Kasumi-1 (cell line): ENCODE data around the gene GNAQ.
A peak's percentile ranks its signal among the peaks of the same experiment; 100 is the strongest.

ENCODE experiments used
- DNase-seq, 2 experiments: peaks; one replicate each; lab custom pipeline; 2025; lab: John Stamatoyannopoulos, UW

GNAQ gene

DNA sequence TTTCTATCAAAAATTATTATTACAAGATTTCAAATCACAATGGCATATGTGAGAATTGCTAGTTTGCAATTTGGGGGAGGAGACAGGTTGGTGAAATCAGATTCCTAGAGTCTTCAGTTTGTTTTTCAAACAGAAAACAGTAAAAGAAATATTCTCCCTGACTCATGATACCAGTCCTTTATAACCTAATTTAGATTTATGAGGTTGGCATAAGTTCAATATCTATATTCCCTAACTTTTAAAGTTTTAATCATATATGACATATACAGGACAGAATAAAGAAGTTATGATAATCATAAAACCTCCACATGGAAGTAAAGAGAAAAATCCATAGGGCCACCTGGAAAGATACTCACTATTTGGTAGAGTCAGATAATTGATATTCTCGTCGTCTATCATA, 216.4 kb downstream of the GNAQ start:
- no peak for DNase-seq

GRCh38 chr9:77811832-77812231, 219.8 kb downstream of the GNAQ start:
- DNase-seq, result no peak

DNA sequence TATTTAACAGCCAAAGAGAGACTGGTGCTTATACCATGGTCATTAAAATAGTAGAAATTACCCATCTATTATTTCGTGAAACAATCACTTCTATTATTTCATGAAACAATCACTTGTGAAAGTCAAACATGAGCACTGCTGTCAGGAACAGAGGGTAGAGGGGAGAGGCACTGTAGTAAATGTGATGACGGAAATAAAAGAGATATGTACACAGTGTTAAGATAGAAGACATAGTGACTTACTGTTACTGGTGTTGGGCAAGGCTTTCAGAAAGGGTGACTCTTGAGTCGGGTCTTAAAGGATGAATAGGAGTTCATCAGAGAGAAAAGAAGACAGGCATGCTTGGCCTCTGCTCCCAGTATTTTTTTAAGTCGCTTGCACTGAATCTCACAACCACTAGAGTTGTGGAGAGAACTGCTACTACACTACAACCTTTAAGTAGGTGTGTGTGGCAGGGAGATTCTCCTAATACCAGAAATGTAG, 220.9 kb downstream of the GNAQ start:
- DNase-seq, result no peak

DNA sequence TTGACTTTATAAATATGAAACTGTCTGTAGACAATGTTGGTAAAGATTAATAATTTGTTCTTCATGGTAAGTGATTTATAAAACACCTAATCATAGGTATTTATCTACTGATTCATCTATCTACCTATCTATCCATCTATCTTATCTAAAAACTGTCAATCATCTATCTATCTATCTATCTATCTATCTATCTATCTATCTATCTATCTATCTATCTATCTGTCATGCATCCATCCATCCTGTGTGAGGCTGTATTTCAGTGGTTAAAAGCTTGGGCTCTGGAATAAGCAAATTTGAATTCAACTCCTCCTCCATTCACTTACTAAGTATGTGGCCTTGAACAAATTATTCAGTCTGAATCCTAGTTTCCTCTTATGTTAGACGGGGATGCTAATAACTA, 221.6 kb downstream of the GNAQ start:
- no peak for DNase-seq

DNA sequence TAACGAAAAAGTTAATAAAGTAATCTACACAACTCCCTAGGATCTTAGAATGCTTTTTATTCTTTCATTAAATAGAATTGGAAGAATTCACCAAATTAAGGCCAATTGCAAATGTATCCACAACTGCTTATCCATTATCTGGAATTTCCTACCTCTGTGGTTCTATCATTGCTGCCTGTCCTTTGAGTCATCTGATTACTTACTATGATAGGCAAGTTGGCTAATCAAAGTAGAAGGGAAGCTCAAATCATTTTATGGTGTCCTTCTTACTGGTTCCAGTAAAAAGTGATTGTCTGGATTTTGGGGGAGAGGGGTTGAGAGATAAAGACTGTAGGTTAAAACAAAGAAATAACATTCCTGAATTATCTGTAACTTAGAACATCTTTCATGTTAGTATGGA, 222.1 kb downstream of the GNAQ start:
- no peak for DNase-seq

- peak; percentile 35 to 37 for DNase-seq
These were observed 222.9 kb downstream of the GNAQ start for GRCh38 chr9:77808751-77809081.

DNA sequence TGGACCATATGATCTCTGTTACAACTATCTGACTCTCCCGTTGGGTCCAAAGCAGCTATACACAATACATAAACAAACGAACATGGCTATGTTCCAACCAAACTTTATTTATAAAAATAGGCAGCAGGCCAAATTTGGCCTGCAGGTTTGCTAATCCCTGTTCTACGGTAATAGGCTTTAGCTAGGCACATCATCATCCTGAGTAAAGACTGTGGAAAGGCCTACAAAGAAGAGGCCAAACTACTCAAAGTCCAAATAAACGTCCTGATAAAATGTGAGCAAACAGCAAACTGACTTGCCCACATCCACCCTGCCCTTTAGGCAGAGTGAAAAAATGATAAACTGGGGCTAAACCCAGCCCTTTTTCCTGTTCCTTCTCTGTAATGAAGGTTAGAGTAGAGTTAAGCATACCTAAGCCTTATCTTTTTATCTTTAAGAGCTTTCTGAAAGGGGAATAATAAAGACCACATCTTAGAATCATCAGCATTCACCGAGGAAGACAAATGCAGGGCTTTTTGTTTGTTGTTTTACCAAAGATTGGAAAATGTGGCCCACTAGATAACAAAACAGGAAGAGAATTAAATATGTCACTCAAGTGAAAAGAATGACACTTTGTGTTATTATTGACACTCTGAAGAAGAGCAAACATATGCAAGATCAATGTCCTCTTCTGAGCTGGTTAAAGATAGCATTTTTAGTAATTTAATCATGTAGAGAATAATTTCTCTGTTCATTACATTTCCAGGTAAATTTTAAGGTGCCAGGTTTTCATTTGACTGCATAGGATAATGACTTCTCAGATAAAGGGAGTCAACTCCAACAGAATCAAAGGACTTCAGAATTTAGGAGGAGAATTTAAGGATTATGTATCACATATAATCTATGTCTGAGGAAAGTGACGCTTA, 223.5 kb downstream of the GNAQ start:
- no peak for DNase-seq

DNA sequence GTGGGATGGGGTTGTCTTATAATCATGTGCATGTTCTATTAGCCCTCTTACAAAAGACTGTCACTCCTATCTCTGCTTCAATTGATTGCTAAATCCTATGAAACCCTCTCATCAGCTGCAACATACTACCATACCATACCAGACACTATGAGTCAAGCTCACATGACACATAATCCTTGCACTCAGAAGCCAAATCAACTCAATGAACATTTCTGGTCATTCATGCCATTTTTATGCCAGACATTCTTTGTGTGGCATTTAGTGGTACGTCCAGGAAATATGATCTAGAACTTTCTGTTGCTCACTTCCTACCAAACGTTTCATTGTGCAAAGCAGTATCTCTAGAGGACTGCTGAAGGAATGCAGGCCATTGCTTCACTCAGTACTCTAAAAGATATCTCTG, 224.3 kb downstream of the GNAQ start:
- DNase-seq, result no peak

DNA sequence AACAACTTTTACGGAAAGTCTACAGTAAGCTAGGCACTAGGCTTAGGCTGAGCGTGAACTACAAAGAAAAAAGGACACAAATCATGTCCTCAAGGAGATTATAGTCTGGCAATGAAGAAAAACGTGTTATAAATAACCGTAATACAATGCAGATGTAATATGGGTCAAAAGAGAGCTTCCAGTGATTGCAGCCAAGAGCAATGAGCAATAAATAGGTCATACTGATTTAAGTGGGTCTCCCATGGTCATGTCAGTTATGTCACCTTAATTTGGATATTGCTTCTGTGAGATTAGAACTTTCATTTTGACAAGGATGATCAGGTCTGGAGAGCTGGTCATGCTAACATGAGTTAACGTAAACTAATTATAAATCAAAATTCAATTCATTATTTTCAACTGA, 224.9 kb downstream of the GNAQ start:
- DNase-seq, result no peak

- DNase-seq, result no peak
These were observed 225.8 kb downstream of the GNAQ start for GRCh38 chr9:77805810-77806209.

DNA sequence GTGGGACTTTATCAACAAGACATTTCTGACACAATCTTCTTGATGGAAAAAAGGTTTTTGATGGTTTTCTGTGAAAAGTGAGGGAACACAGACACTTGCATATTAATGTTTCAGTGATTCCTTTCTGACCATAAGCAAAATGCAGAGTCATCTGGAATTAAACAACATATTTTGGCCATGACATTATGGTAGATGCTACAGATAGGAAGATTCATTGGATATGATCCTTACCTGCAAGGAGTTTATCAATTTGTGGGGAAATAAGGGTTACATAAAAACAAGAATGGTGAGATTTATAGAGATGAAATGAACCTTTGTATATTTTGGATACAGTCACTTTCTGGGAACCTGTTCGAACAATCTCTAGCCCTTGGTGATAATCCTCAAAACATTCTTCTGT, 228.2 kb downstream of the GNAQ start:
- DNase-seq, result no peak

DNA sequence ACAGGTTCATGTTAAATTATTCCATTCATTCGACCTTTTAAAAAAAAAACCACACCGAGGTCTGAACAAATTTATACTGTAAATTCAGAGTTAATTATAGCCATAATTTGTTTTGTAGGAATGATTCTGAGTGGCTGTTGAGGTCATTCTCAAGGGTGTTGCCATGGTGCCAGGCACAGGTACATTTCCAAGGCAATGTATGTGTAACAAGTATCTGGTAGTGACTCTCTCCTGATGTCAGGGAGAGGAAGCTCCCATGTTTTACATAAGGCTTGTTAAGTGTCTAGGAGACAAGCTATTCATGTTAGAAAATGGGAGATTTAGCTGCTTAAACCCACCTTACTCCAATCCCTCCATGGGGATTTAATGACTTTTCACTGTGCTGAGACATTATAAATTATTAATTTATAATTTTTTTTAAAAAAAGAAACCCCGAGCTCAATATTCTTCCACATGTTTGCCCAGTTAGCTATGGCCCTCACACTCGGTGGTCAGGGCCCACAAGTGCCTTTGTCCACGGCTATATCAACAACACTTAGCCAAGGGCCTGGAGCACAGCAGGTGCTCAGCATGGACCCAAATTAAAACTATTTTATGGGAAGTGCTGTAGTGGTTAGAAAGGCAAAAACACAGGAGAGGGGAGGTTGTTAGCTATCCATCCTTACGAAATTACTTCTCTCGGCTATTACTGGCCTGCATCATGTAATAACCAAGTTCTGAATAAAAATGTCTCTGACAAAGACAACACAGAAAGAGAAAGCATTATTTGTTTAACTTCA, 228.9 kb downstream of the GNAQ start:
- DNase-seq, result no peak

GRCh38 chr9:77802064-77802463, 229.5 kb downstream of the GNAQ start:
- DNase-seq, result no peak

GRCh38 chr9:77800924-77801551, 230.6 kb downstream of the GNAQ start:
- no peak for DNase-seq

GRCh38 chr9:77798140-77798539, 233.5 kb downstream of the GNAQ start:
- no peak for DNase-seq

DNA sequence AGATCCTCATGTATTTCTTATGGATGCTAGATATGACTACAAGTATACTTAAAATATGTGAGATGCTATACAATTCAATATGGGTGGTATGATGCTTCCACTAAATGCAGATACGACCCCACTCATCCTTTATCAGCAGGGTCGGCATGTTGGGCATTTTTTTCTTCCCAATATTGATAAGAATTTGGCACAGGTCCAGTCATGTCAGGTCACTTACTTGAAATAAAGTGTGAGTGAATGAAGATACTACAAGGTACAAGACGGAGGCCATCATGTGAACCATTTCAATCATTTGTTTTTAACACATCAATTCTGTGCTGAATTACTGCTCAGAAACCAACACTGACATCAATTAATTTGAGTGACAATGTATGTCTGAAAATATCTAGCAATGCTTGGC, 236.6 kb downstream of the GNAQ start:
- DNase-seq, result no peak

DNA sequence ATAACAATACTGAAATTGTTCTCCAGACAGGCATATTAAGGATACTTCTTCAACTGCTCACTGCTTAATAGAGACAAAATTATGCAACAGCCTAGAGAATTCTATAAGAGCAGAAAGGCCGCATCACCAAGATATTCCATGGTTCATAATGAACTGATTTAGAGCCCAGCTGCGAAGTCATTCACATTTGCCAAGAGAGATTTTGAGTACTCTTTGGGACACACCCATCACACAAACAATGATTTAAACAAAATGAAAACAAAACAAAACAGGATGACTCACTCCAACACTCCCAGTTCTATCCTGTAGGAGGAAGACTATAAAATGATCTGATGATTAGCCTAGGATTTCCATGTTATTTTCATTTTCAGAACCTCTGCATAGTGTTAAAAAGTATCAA, 237.8 kb downstream of the GNAQ start:
- no peak for DNase-seq

DNA sequence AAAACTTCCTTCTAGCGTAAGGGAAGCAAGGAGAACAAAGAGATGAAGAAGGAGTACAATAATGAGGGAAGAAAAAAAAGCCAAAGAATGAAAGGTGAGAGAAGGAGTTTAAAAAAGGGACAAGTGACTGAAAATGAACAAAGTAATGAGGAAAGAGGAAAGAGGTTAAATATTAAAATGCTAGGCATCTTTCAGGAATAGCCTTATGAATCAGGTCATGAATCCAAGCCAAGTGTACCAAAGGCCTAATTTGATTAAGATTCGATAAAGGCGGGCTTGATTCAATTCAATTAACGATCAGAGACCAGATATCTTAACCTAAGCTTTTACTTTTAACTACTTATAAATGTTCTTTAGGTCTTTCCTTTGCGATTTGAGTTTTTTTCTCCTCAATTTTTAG, 241.7 kb downstream of the GNAQ start:
- no peak for DNase-seq

GRCh38 chr9:77785341-77785740, 246.3 kb downstream of the GNAQ start:
- DNase-seq, result no peak

DNA sequence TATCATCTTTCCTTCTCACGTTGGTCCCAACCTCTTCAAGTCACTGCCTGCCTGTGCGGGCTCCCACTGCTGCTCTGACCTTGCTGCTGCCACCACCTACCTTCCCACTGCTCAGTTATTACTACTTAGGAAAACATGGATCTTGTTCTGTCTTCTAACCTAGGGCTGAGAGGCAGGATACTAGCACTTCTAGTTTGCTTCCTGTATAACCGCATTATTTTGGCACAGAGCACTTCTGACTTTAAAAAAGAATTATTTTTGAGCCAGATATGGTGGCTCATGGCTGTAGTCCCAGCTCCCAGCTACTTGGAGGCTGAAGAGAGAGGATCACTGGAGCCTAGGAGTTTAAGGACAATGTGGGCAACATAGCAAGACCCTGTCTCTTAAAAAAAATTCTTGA, 248.1 kb downstream of the GNAQ start:
- peak in 1 of 2 experiments; percentile 5 for DNase-seq

GRCh38 chr9:77779010-77779409, 252.6 kb downstream of the GNAQ start:
- no peak for DNase-seq

DNA sequence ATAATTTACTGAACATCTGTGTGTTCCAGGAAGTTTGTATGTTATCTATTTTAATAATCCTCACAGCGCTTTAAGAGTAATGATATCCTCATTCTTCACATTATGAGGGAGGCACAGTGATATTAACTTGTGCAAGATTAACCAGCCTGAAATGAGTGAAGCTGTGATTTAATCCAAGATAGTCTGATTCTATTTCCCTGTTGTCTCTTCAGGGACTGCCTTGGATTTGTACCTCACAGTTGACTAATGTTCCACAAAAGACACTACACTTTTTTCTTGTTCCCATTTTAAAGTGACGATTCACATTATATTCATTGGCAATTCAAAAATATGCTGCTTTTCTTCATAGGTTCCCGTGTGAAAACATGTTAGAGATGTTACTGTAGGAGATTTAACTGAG, 258.2 kb downstream of the GNAQ start:
- DNase-seq, result no peak

DNA sequence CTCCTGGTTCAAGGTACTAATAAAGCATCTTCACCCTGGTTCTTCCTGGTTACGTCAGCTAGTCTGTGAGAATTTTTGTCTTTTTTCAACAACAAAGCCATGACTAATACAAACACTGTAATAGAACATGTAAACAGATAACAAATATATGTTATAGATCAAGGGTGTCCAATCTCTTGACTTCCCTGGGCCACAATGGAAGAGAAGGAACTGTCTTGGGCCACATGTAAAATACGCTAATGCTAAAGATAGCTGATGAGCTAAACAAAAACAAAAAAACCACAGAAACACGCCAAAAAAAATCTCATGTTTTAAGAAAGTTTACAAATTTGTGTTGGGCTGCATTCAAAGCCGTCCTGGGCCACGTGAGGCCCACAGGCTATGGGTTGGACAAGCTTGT, 259.0 kb downstream of the GNAQ start:
- no peak for DNase-seq
